Measurements from ENCODE around the gene SLC6A5.

GRCh38 chr11:20600551-20600950 lies 1.1 kb downstream of the SLC6A5 start:
- TF ChIP-seq POLR2AphosphoS5 (IDR thresholded peaks at IDR 0.05; ENCODE audit: low read depth, low read length) (no peak), POLR2A (IDR thresholded peaks at IDR 0.05; ENCODE audit: low read depth, low read length) (no peak)
